Cardiac muscle cell (in vitro differentiated cells and primary cell): Measurements from ENCODE around the gene SLC24A3. TPM values are rescaled to one million over a fixed set of nuclear protein-coding genes. Genes with fewer than 3 reads are reported as not detected.

Source experiments
- DNase-seq, 2 donors: peaks; one replicate each; pipeline versions ENCODE4 v3.0.0 to v3.0.0-alpha.2; 2010 to 2017; ENCODE audit warnings: low read depth in 1 of 2, low spot score in 1 of 2
- H3K27ac ChIP-seq: fragments of 200-600 bp; sonication (generic); 2 replicates; pipeline ENCODE4 v1.5.1; 2016
- H3K27me3 ChIP-seq: fragments of 200-600 bp; sonication (generic); 2 replicates; pipeline ENCODE4 v1.6.0; 2016; ENCODE audit warnings: control low read depth
- H3K36me3 ChIP-seq: fragments of 200-600 bp; sonication (generic); 2 replicates; pipeline ENCODE4 v1.5.1; 2016; ENCODE audit warnings: control low read depth
- H3K4me1 ChIP-seq: fragments of 200-600 bp; sonication (generic); 2 replicates; pipeline ENCODE4 v1.8.1; 2017; ENCODE audit warnings: low read depth, mild to moderate bottlenecking, mixed run types
- H3K4me3 ChIP-seq: fragments of 200-600 bp; sonication (generic); 2 replicates; pipeline ENCODE4 v1.5.1; 2016; ENCODE audit warnings: mild to moderate bottlenecking
- H3K9me3 ChIP-seq: fragments of 200-600 bp; sonication (generic); 2 replicates; pipeline ENCODE4 v1.5.1; 2017; ENCODE audit warnings: low read depth, mild to moderate bottlenecking, control low read depth
- polyA plus RNA-seq: library from polyadenylated mRNA; unstranded; fragments of >200 nt; fragmentation: Nextera tagmentation; extraction: Ambion mirVana; gene quantifications from 2 replicates; pipeline ENCODE4 v1.2.1, GENCODE V29; 2016
- total RNA-seq: library from RNA; depleted of rRNA; stranded (reverse); fragments of >200 nt; gene quantifications from 2 replicates; pipeline ENCODE4 v1.2.3, GENCODE V29; 2016
- TF ChIP-seq, protein P1 (sequence below): IDR thresholded peaks from 2 replicates; pipeline ENCODE4 v1.5.1; 2012; ENCODE audit warnings: low read depth, mild to moderate bottlenecking, low read length

The SLC24A3 gene
- total and polyA plus RNA-seq, 2 experiments from 2014 or later = 1.6 to 1.7 TPM

- DNase-seq = no peak
- H3K27ac ChIP-seq = no peak overlapping the region
- no peaks in the 10 kb centered on the region for H3K27me3 ChIP-seq
- no peaks in the 10 kb centered on the region for H3K9me3 ChIP-seq
- no peaks in the 10 kb centered on the region for H3K36me3 ChIP-seq
- H3K4me1 ChIP-seq = no peaks in the 10 kb centered on the region
- H3K4me3 ChIP-seq = no peak overlapping the region
- TF ChIP-seq, protein P1, sequence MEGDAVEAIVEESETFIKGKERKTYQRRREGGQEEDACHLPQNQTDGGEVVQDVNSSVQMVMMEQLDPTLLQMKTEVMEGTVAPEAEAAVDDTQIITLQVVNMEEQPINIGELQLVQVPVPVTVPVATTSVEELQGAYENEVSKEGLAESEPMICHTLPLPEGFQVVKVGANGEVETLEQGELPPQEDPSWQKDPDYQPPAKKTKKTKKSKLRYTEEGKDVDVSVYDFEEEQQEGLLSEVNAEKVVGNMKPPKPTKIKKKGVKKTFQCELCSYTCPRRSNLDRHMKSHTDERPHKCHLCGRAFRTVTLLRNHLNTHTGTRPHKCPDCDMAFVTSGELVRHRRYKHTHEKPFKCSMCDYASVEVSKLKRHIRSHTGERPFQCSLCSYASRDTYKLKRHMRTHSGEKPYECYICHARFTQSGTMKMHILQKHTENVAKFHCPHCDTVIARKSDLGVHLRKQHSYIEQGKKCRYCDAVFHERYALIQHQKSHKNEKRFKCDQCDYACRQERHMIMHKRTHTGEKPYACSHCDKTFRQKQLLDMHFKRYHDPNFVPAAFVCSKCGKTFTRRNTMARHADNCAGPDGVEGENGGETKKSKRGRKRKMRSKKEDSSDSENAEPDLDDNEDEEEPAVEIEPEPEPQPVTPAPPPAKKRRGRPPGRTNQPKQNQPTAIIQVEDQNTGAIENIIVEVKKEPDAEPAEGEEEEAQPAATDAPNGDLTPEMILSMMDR = no peak
These were observed 251.2 kb downstream of the SLC24A3 start for GRCh38 chr20:19463597-19463996.

DNA sequence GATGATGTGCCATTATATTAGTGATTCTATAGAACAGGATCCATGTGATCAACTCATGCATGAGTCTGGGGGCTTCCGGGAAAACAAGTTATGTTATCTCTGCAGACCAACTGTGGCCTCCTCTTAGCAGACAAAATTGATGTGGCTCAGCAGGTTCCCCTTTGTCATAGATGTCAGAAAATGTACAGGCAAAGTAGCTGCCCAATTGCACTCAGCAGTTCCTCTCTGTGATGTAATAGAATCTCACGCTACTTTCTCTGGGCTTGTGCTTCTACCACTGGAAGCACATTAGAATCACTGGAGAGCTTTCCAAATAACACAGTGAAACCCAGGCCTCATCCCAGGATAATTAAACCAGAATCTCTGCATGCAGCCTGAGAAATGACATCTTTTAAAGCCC, 253.1 kb downstream of the SLC24A3 start:
- H3K4me1 ChIP-seq = no peaks in the 10 kb centered on the region
- H3K4me3 ChIP-seq = no peak overlapping the region
- H3K27me3 ChIP-seq = no peaks in the 10 kb centered on the region
- no peaks in the 10 kb centered on the region for H3K36me3 ChIP-seq
- H3K9me3 ChIP-seq = no peaks in the 10 kb centered on the region
- no peak for DNase-seq
- TF ChIP-seq, protein P1 = no peak
- no peak overlapping the region for H3K27ac ChIP-seq

- TF ChIP-seq, protein P1 = no peak
- Histone ChIP-seq H3K9me3 (no peaks in the 10 kb centered on the region), H3K4me3 (no peak overlapping the region), H3K4me1 (no peaks in the 10 kb centered on the region), H3K27me3 (no peaks in the 10 kb centered on the region), H3K36me3 (no peaks in the 10 kb centered on the region), H3K27ac (no peak overlapping the region)
- DNase-seq = no peak
These were observed 253.9 kb downstream of the SLC24A3 start for GRCh38 chr20:19466206-19466928.

DNA sequence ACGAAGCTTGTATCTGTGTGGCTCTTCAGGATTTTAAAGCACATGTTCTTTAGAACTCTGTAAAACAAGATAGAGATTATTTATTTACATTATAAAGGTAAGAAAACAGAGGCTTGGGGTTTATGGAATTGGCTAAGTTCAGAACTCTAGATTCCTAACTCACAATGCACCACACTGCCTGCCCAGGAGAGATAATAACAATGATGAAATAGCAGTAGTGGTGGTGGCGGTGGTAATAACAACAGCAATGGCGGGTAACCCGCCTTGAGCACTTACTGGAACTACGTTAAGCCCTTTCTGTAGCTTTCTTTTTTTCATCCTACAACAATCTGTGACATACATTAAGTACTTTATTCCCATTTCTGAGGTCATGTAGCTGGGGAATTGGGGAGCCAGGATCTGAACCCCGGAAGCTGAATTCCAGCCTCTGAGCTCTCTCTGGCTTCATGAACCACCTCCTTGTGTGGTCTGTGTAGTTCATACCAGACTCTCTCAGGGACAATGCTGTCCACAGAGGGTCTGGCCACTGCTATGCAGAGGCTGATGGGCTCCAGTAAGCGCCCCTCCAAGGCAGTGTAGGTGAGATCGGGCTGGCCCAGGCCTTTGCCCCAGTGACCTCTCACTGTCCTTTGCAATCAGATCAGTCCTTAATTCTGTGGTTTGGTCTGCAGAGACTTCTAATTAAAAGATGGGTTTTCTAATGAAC, 260.9 kb downstream of the SLC24A3 start:
- no peak overlapping the region for H3K4me3 ChIP-seq
- DNase-seq = no peak
- H3K36me3 ChIP-seq = no peaks in the 10 kb centered on the region
- H3K4me1 ChIP-seq = no peaks in the 10 kb centered on the region
- TF ChIP-seq, protein P1 = no peak
- H3K27ac ChIP-seq = no peak overlapping the region
- H3K27me3 ChIP-seq = no peaks in the 10 kb centered on the region
- H3K9me3 ChIP-seq = no peaks in the 10 kb centered on the region

- no peaks in the 10 kb centered on the region for H3K27me3 ChIP-seq
- TF ChIP-seq, protein P1 = no peak
- no peak overlapping the region for H3K27ac ChIP-seq
- no peaks in the 10 kb centered on the region for H3K4me1 ChIP-seq
- DNase-seq = no peak
- no peaks in the 10 kb centered on the region for H3K9me3 ChIP-seq
- H3K36me3 ChIP-seq = no peaks in the 10 kb centered on the region
- H3K4me3 ChIP-seq = no peak overlapping the region
These were observed 261.5 kb downstream of the SLC24A3 start for GRCh38 chr20:19473922-19474286.
